SHP77 (cell line): ENCODE data around the gene SNORC.

Experiments used
- DNase-seq, 2 experiments: peaks; one replicate each; lab custom pipeline; 2025; lab: John Stamatoyannopoulos, UW

SNORC gene

GRCh38 chr2:232869138-232870017 is 686 bp upstream of the SNORC start:
- no peak for DNase-seq

GRCh38 chr2:232870766-232871371 is 805 bp downstream of the SNORC start:
- no peak for DNase-seq

- DNase-seq, result no peak
Observed at GRCh38 chr2:232871418-232871834, 1.4 kb downstream of the SNORC start.

GRCh38 chr2:232871835-232872736 is 2.0 kb downstream of the SNORC start:
- no peak for DNase-seq

GRCh38 chr2:232872826-232873225 is 2.8 kb downstream of the SNORC start:
- DNase-seq, result no peak

- DNase-seq, result no peak
Observed at GRCh38 chr2:232873292-232873908, 3.3 kb downstream of the SNORC start.

- DNase-seq, result no peak
Observed at GRCh38 chr2:232873909-232874641, 4.0 kb downstream of the SNORC start.

- no peak for DNase-seq
Observed at GRCh38 chr2:232874677-232875223, 4.7 kb downstream of the SNORC start.

- DNase-seq, result no peak
Observed at GRCh38 chr2:232875256-232876121, 5.4 kb downstream of the SNORC start.

GRCh38 chr2:232876161-232876977 is 6.3 kb downstream of the SNORC start:
- DNase-seq, result no peak

GRCh38 chr2:232876978-232877441 is 6.9 kb downstream of the SNORC start:
- no peak for DNase-seq

GRCh38 chr2:232877940-232878511 is 8.0 kb downstream of the SNORC start:
- no peak for DNase-seq

GRCh38 chr2:232878855-232879617 is 9.0 kb downstream of the SNORC start:
- DNase-seq, result no peak

- no peak for DNase-seq
Observed at GRCh38 chr2:232879618-232880494, 9.8 kb downstream of the SNORC start.

- no peak for DNase-seq
Observed at GRCh38 chr2:232880764-232881351, 10.8 kb downstream of the SNORC start.

GRCh38 chr2:232882085-232882484 is 12.0 kb downstream of the SNORC start:
- no peak for DNase-seq
